MM.1S (cell line): Measurements from ENCODE around the gene DSCAML1.

ENCODE experiments used
- DNase-seq: peaks from one replicate; pipeline ENCODE4 v3.0.0-alpha.2; 2015
- H2AFZ ChIP-seq: fragments of 300-600 bp; sonication (generic); 2 replicates; pipeline ENCODE4 v1.6.0; 2016; ENCODE audit warnings: antibody characterized with exemption, low read length
- H3F3A ChIP-seq: fragments of 300-600 bp; sonication (generic); 2 replicates; pipeline ENCODE4 v1.6.1; 2016; ENCODE audit warnings: mild to moderate bottlenecking, antibody characterized with exemption, low read length, moderate library complexity, mixed read lengths; ENCODE audit not compliant: insufficient read depth
- H3K27ac ChIP-seq: fragments of 300-600 bp; sonication (generic); 2 replicates; pipeline ENCODE4 v1.5.1; 2016; ENCODE audit warnings: mild to moderate bottlenecking, low read length
- H3K27me3 ChIP-seq: fragments of 300-600 bp; sonication (generic); replicated peaks from 2 replicates; pipeline ENCODE4 v1.6.0; 2016; ENCODE audit warnings: low read length; ENCODE audit not compliant: insufficient read depth
- H3K36me3 ChIP-seq: fragments of 300-600 bp; sonication (generic); replicated peaks from 2 replicates; pipeline ENCODE4 v1.6.1; 2016; ENCODE audit warnings: mild to moderate bottlenecking, low read length, mixed read lengths; ENCODE audit not compliant: insufficient read depth
- H3K4me1 ChIP-seq: fragments of 300-600 bp; sonication (generic); 2 replicates; pipeline ENCODE4 v1.6.1; 2016; ENCODE audit warnings: low read length, mixed read lengths
- H3K4me2 ChIP-seq: fragments of 300-600 bp; sonication (generic); 2 replicates; pipeline ENCODE4 v1.6.0; 2016; ENCODE audit warnings: low read depth, low read length
- H3K4me3 ChIP-seq: fragments of 300-600 bp; sonication (generic); 2 replicates; pipeline ENCODE4 v1.5.1; 2016; ENCODE audit warnings: low read length, mixed read lengths
- H3K79me2 ChIP-seq: fragments of 300-600 bp; sonication (generic); 2 replicates; pipeline ENCODE4 v1.6.1; 2016; ENCODE audit warnings: mixed run types, low read length, mixed read lengths
- H3K9ac ChIP-seq: fragments of 300-600 bp; sonication (generic); 2 replicates; pipeline ENCODE4 v1.6.1; 2016; ENCODE audit warnings: low read length, mixed read lengths
- H3K9me2 ChIP-seq: fragments of 300-600 bp; sonication (generic); replicated peaks from 2 replicates; pipeline ENCODE4 v1.6.1; 2016; ENCODE audit warnings: mild to moderate bottlenecking, low read length, mixed read lengths; ENCODE audit not compliant: insufficient read depth
- H3K9me3 ChIP-seq: fragments of 300-600 bp; sonication (generic); replicated peaks from 2 replicates; pipeline ENCODE4 v1.6.1; 2016; ENCODE audit warnings: mild to moderate bottlenecking, low read length, mixed read lengths; ENCODE audit not compliant: insufficient read depth
- H4K20me1 ChIP-seq: fragments of 300-600 bp; sonication (generic); 2 replicates; pipeline ENCODE4 v1.6.1; 2016; ENCODE audit warnings: mild to moderate bottlenecking, low read length, moderate library complexity, mixed read lengths; ENCODE audit not compliant: insufficient read depth
- CTCF ChIP-seq: fragments of 300-600 bp; sonication (generic); IDR thresholded peaks from 2 replicates; pipeline ENCODE4 v1.5.1; 2016; ENCODE audit warnings: antibody characterized with exemption, low read length, mixed read lengths
- EZH2 ChIP-seq: fragments of 300-600 bp; sonication (generic); optimal IDR thresholded peaks from 2 replicates; pipeline ENCODE3; 2017; ENCODE audit warnings: low read depth, mild to moderate bottlenecking, antibody characterized with exemption, low read length, mixed read lengths
- EZH2phosphoT487 ChIP-seq: fragments of 300-600 bp; sonication (generic); IDR thresholded peaks from 2 replicates; pipeline ENCODE4 v1.6.1; 2018; ENCODE audit warnings: antibody characterized with exemption, low read length

Gene DSCAML1

GRCh38 chr11:117584056-117584830 is 212.8 kb downstream of the DSCAML1 start:
- no peak overlapping the region for H3K4me2 ChIP-seq
- H3K9me2 ChIP-seq = no peaks in the 10 kb centered on the region
- no peak overlapping the region for H3K27ac ChIP-seq
- no peak for DNase-seq
- no peaks in the 10 kb centered on the region for H3K79me2 ChIP-seq
- H3K9me3 ChIP-seq = no peaks in the 10 kb centered on the region
- H3K4me3 ChIP-seq = no peak overlapping the region
- H2AFZ ChIP-seq = no peak overlapping the region
- no peaks in the 10 kb centered on the region for H4K20me1 ChIP-seq
- H3K9ac ChIP-seq = no peak overlapping the region
- H3K36me3 ChIP-seq = no peaks in the 10 kb centered on the region
- no peaks in the 10 kb centered on the region for H3K4me1 ChIP-seq
- H3F3A ChIP-seq = no peaks in the 10 kb centered on the region
- TF ChIP-seq CTCF (no peak), EZH2phosphoT487 (no peak), EZH2 (no peak)
- H3K27me3 ChIP-seq = peaks cover 64% of the 10 kb centered on the region

GRCh38 chr11:117583063-117583801 is 213.8 kb downstream of the DSCAML1 start:
- Histone ChIP-seq H3K4me1 (no peaks in the 10 kb centered on the region), H3K4me2 (no peak overlapping the region), H3F3A (no peaks in the 10 kb centered on the region), H3K27me3 (peaks cover 64% of the 10 kb centered on the region), H2AFZ (no peak overlapping the region), H3K79me2 (no peaks in the 10 kb centered on the region), H3K4me3 (no peak overlapping the region), H3K36me3 (no peaks in the 10 kb centered on the region), H3K27ac (no peak overlapping the region), H3K9me3 (no peaks in the 10 kb centered on the region), H3K9me2 (no peaks in the 10 kb centered on the region), H3K9ac (no peak overlapping the region), H4K20me1 (no peaks in the 10 kb centered on the region)
- DNase-seq = no peak
- TF ChIP-seq EZH2 (no peak), EZH2phosphoT487 (no peak), CTCF (no peak)

DNA sequence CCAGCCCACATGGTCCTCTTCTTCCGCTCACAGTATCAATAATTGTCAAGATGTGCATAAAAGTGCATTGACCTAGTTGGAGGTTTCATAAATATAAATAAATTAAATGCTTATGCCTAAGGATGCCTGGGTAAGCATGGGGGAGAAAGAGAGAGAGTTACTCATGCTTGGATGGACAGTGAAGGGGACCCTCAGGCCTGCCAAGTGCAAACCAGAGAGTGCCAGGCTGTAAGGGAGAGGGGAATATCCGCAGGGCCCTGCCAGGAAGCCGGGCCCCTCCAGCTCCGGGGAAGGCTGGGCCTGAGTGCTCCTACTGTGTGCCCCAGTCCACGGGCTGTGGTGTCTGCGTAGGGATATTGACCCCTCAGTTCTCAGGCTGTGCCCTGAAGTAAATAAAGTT is 214.6 kb downstream of the DSCAML1 start:
- Histone ChIP-seq H3K9me2 (no peaks in the 10 kb centered on the region), H3K9me3 (no peaks in the 10 kb centered on the region), H3K36me3 (no peaks in the 10 kb centered on the region), H2AFZ (no peak overlapping the region), H3K4me3 (no peak overlapping the region), H3K4me2 (no peak overlapping the region), H3K79me2 (no peaks in the 10 kb centered on the region), H3K27me3 (peaks cover 57% of the 10 kb centered on the region), H3K9ac (no peak overlapping the region), H3F3A (no peaks in the 10 kb centered on the region), H4K20me1 (no peaks in the 10 kb centered on the region), H3K27ac (no peak overlapping the region), H3K4me1 (no peaks in the 10 kb centered on the region)
- DNase-seq = no peak
- TF ChIP-seq EZH2phosphoT487 (no peak), EZH2 (no peak), CTCF (no peak)
